ENCODE measurements around the gene TMEM259. TPM values are rescaled to one million over a fixed set of nuclear protein-coding genes. Genes with fewer than 3 reads are reported as not detected.

The TMEM259 gene
- total and polyA plus RNA-seq, 2 of the 8 experiments (the other 6 are each of a cell fraction or from before 2014, with no cell fraction given), result 140 to 243 TPM

- no peak overlapping the region for H4K5ac ChIP-seq (ENCODE audit: insufficient read length, low read depth, low read length)
- H4K20me1 ChIP-seq (replicated peaks in 1 of 2; ENCODE audit: control insufficient read depth in 1 of 2, insufficient read depth in 2 of 2, low read length in 2 of 2), result peaks cover 2 to 13% of the 10 kb centered on the region in 2 experiments
- H3K27ac ChIP-seq (ENCODE audit: low read depth, low read length), result no peak overlapping the region
- H3K4me3 ChIP-seq (ENCODE audit: extremely low read depth in 1 of 4, insufficient read depth in 2 of 4, low read depth in 3 of 4, low read length in 4 of 4), result no peak overlapping the region
- no peaks in the 10 kb centered on the region for H3K23me2 ChIP-seq (ENCODE audit: low read depth, low read length)
- FAIRE-seq, result no peak
- no peak overlapping the region for H2BK120ac ChIP-seq (replicated peaks; ENCODE audit: low read depth, low read length)
- H3K14ac ChIP-seq (ENCODE audit: insufficient read length), result no peak overlapping the region
- no peak overlapping the region for H3K4ac ChIP-seq (replicated peaks; ENCODE audit: insufficient read length, low read depth, low read length)
- H2BK12ac ChIP-seq (ENCODE audit: low read depth, low read length), result no peak overlapping the region
- H2AFZ ChIP-seq (ENCODE audit: low read length), result no peak overlapping the region
- H4K8ac ChIP-seq (ENCODE audit: extremely low read depth, insufficient read depth, low read length), result no peak overlapping the region
- ChIA-PET POLR2A (ENCODE audit: partially characterized antibody) (interaction anchor here (0.9 to 7.7 kb wide), 8 partner anchors 14 to 212 kb away, joined by 3 to 81 read pairs (median 5); partner anchors contain the start of genes ABCA7, CNN2 and WDR18), CTCF (ENCODE audit: partially characterized antibody) (interaction anchor here (1.4 to 2.0 kb wide), 2 partner anchors 11 to 214 kb away, joined by 4 to 8 read pairs; partner anchors contain the start of gene TMEM259)
- DNase-seq (ENCODE audit: low read depth in 1 of 2, low spot score in 2 of 2), result no peak
- H3K9me3 ChIP-seq (ENCODE audit: insufficient read depth in 2 of 2, low read depth in 1 of 2, low read length in 1 of 2), result no peaks in the 10 kb centered on the region
- H2BK20ac ChIP-seq (ENCODE audit: low read length), result no peak overlapping the region
- peaks cover 0 to 13% of the 10 kb centered on the region in 2 experiments; a peak in 1 of 4 replicates for H3K79me2 ChIP-seq (ENCODE audit: control insufficient read depth in 1 of 2, insufficient read depth in 2 of 2, low read length in 2 of 2)
- H3K4me2 ChIP-seq (ENCODE audit: insufficient read depth in 1 of 2, low read depth in 2 of 2, low read length in 2 of 2), result no peak overlapping the region
- no peak overlapping the region for H3K9ac ChIP-seq (replicated peaks in 1 of 4; ENCODE audit: extremely low read depth in 1 of 4, low read depth in 3 of 4, low read length in 3 of 4)
- no peak overlapping the region for H2BK15ac ChIP-seq (ENCODE audit: low read length)
- H3K18ac ChIP-seq (ENCODE audit: extremely low read depth, low read length), result no peak overlapping the region
- peaks cover 8 to 56% (median 11%) of the 10 kb centered on the region in 4 experiments; a peak in 6 of 8 replicates for H3K36me3 ChIP-seq (ENCODE audit: control insufficient read depth in 2 of 4, insufficient read depth in 4 of 4, low read length in 3 of 4)
- WGBS, 2 experiments (ENCODE audit: extremely low coverage in 1 of 2, insufficient coverage in 1 of 2, insufficient read length in 1 of 2, insufficient replicate concordance in 2 of 2, low coverage in 1 of 2, low lambda C conversion rate in 2 of 2, missing lambda C conversion rate in 1 of 2), result 89% methylated on average over 60 of the region's 92 CpGs; no CpG with 5 or more reads in 1 of the 2 experiments
- H3K79me1 ChIP-seq (ENCODE audit: low read depth, low read length), result no peaks in the 10 kb centered on the region
- TF ChIP-seq BACH1 (IDR thresholded peaks at IDR 0.05; ENCODE audit: low read length) (no peak), YY1 (IDR thresholded peaks at IDR 0.05; ENCODE audit: low read depth, low read length) (no peak), GABPA (IDR thresholded peaks at IDR 0.05; ENCODE audit: borderline replicate concordance, insufficient read depth, low read length) (peak; percentile 1; the same call in 1 of the 2 replicates), SIN3A (conservative IDR thresholded peaks at IDR 0.05 in 1 of 2, IDR thresholded peaks at IDR 0.05 in 1 of 2; ENCODE audit: low read depth in 1 of 2, low read length in 2 of 2) (no peak), TAF1 (IDR thresholded peaks at IDR 0.05; ENCODE audit: low read depth, low read length) (no peak)
- no peak overlapping the region for H3K23ac ChIP-seq (ENCODE audit: insufficient read length)
- no peaks in the 10 kb centered on the region for H3K27me3 ChIP-seq (replicated peaks in 1 of 4; ENCODE audit: control insufficient read depth in 3 of 4, extremely low read depth in 1 of 4, insufficient read depth in 3 of 4, low read length in 3 of 4)
- no peak overlapping the region for H2AK5ac ChIP-seq (ENCODE audit: low read depth, low read length)
- H4K91ac ChIP-seq (replicated peaks; ENCODE audit: insufficient read length, low read length), result no peak overlapping the region
- H3K4me1 ChIP-seq (replicated peaks in 1 of 4; ENCODE audit: control insufficient read depth in 3 of 4, insufficient read depth in 4 of 4, low read length in 3 of 4), result no peaks in the 10 kb centered on the region
- no peak overlapping the region for H3K56ac ChIP-seq (replicated peaks; ENCODE audit: insufficient read length, low read depth, low read length)
- H2BK5ac ChIP-seq (ENCODE audit: low read depth, low read length), result no peak overlapping the region
These were observed 11.6 kb downstream of the TMEM259 start for GRCh38 chr19:1009041-1009980.

Data from H1 (cell line).